C4-2B (cell line): Measurements from ENCODE around the gene HORMAD1.
A peak's percentile ranks its signal among the peaks of the same experiment; 100 is the strongest.
"Not testable (repeated sequence)": the region's sequence is repeated elsewhere in the genome, so short reads cannot be mapped to it uniquely, and the experiment has no call there.

Source experiments
- H3K27ac ChIP-seq: fragments of 450-650 bp; 2 replicates; pipeline ENCODE4 v1.5.1; 2017
- CTCF ChIP-seq: fragments of 450-650 bp; conservative IDR thresholded peaks from 2 replicates; pipeline ENCODE4 v1.5.1; 2017; ENCODE audit warnings: mild to moderate bottlenecking
- ZFX ChIP-seq: fragments of 450-650 bp; IDR thresholded peaks from 2 replicates; pipeline ENCODE4 v1.6.1; 2017

Gene HORMAD1

GRCh38 chr1:150720098-150720497 is 597 bp downstream of the HORMAD1 start:
- no peak overlapping the region for H3K27ac ChIP-seq
- TF ChIP-seq CTCF = no peak
- no peak for TF ChIP-seq ZFX

GRCh38 chr1:150718225-150718891 is 2.3 kb downstream of the HORMAD1 start:
- TF ChIP-seq ZFX (no peak), CTCF (no peak)
- no peak overlapping the region for H3K27ac ChIP-seq

DNA sequence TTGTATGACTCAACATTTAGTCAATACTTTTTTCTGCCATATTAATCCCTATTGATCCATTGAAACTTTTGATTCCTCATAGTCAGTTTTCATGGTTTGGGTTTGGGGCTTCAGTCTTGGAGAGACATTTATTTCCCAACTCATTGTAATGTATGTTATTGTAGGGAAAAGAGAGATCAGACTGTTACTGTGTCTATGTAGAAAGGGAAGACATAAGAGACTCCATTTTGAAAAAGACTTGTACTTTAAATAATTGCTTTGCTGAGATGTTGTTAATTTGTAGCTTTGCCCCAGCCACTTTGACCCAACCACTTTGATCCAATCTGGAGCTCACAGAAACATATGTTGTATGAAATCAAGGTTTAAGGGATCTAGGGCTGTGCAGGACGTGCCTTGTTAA is 11.7 kb downstream of the HORMAD1 start:
- H3K27ac ChIP-seq = not testable (repeated sequence)

GRCh38 chr1:150708595-150708994 is 12.1 kb downstream of the HORMAD1 start:
- TF ChIP-seq CTCF = no peak
- TF ChIP-seq ZFX = no peak

DNA sequence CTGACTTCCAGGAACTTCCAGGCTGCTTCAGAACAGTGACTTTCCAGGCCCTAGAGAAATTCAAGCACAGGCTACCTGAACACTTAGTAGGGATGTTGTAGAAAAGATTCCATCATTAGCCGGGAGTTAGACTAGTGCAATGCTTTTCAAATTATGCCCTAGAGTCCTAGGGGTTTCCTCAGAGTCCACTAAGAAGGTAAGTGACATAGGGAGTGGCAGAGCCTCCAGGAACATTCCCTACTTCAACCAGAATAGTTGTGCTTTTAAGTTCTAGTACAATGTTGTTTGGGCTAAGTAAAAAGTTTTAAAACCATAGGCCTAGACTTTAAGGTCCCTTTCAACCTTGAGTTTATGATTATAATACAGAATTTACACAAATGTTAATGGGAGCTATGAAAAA is 14.6 kb downstream of the HORMAD1 start:
- no peak for TF ChIP-seq ZFX
- no peak for TF ChIP-seq CTCF
- H3K27ac ChIP-seq = no peak overlapping the region

More at GRCh38 chr1:150708595-150708994, 12.1 kb downstream of the HORMAD1 start:
- no peak overlapping the region for H3K27ac ChIP-seq

DNA sequence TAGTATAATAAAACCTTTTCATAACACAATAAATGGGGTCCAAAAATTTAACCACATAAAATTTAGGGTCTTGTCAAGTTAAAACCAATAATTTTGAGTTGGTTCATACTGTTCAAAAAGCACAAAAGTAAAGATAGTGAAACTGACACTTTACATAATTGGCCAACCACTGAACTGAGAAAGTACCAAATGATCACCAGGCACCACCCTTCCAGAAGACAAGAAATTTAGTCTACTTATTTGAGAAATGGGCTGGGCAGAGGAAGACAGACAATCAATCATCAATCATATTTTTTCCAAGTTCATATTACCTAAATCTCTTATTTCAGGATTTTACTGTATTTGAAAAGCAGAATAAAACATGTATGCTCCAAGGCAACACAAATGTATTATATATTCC is 17.3 kb downstream of the HORMAD1 start:
- no peak overlapping the region for H3K27ac ChIP-seq
- TF ChIP-seq ZFX (no peak), CTCF (no peak)

GRCh38 chr1:150696995-150697927 is 23.4 kb downstream of the HORMAD1 start, which contains the start of gene GOLPH3L:
TSS of gene GOLPH3L (minus strand) at chr1:150697154. CDS start at chr1:150694838, 2,316 bp downstream.
- peak within 1 kb of the TSS; percentile 33 for H3K27ac ChIP-seq
- TF ChIP-seq ZFX = no peak
- no peak for TF ChIP-seq CTCF
